Fibroblast of mammary gland (primary cell): ENCODE measurements around the gene NR6A1.

Source experiments
- DNase-seq: peaks from one replicate; pipeline ENCODE4 v3.0.0-alpha.2; 2010; ENCODE audit warnings: low read depth
- H3K4me3 ChIP-seq: 2 replicates; pipeline ENCODE4 v1.5.1; 2011; ENCODE audit warnings: low read depth, mild to moderate bottlenecking, low read length, moderate library complexity; ENCODE audit not compliant: control insufficient read depth
- TF ChIP-seq, protein P1 (sequence below): conservative IDR thresholded peaks from 2 replicates; pipeline ENCODE4 v1.5.1; 2011; ENCODE audit warnings: low read depth, low read length, inconsistent platforms; ENCODE audit not compliant: control insufficient read depth, insufficient read depth

The NR6A1 gene

DNA sequence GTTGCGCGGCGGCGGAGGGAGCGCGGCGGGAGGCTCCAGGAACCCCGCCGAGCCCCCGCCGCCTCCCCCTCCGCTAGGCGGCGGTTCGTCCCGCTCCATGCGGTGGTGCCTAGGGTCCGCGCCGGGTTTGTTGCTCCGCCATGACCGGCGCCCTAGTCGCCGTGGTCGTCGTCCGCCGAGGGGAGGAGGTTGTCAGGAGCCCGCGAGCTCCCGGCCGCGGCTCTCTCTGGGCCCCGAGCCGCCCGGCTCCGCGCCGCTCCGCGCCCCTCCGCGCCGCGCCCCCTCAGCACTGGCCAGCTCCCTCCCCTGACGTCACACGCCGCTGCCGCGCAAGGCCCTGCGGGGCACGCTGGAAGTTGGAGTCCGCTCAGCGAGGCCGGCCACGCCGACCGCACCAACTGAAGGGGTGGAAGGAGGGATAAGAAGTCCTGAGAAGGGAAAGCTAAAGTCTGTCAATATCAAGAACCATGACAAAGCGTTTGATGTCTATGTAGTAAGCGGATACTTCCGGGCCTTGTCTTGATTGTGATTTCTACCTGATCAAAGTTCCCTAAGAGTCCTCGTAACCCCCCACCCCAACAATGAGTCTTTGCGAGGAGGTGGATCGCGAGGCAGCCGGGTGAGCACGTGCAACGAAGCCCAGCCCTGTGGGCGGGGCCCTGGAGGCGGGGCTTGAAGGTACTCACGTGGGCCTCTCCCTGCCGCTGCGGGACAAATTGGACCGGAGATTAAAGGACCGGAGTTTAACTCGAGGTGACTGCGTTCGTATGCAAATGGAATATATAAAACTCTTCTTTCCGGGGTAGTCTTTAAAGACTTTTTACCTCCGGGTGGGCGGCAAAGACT lies at the start of gene NR6A1:
NR6A1 (minus strand) TSS at position 291 of the 846 bp plus-strand sequence.
- peak within 1 kb of the TSS; percentile 63 for H3K4me3 ChIP-seq
- DNase-seq: peak; percentile 92
- TF ChIP-seq, protein P1, sequence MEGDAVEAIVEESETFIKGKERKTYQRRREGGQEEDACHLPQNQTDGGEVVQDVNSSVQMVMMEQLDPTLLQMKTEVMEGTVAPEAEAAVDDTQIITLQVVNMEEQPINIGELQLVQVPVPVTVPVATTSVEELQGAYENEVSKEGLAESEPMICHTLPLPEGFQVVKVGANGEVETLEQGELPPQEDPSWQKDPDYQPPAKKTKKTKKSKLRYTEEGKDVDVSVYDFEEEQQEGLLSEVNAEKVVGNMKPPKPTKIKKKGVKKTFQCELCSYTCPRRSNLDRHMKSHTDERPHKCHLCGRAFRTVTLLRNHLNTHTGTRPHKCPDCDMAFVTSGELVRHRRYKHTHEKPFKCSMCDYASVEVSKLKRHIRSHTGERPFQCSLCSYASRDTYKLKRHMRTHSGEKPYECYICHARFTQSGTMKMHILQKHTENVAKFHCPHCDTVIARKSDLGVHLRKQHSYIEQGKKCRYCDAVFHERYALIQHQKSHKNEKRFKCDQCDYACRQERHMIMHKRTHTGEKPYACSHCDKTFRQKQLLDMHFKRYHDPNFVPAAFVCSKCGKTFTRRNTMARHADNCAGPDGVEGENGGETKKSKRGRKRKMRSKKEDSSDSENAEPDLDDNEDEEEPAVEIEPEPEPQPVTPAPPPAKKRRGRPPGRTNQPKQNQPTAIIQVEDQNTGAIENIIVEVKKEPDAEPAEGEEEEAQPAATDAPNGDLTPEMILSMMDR: no peak

DNA sequence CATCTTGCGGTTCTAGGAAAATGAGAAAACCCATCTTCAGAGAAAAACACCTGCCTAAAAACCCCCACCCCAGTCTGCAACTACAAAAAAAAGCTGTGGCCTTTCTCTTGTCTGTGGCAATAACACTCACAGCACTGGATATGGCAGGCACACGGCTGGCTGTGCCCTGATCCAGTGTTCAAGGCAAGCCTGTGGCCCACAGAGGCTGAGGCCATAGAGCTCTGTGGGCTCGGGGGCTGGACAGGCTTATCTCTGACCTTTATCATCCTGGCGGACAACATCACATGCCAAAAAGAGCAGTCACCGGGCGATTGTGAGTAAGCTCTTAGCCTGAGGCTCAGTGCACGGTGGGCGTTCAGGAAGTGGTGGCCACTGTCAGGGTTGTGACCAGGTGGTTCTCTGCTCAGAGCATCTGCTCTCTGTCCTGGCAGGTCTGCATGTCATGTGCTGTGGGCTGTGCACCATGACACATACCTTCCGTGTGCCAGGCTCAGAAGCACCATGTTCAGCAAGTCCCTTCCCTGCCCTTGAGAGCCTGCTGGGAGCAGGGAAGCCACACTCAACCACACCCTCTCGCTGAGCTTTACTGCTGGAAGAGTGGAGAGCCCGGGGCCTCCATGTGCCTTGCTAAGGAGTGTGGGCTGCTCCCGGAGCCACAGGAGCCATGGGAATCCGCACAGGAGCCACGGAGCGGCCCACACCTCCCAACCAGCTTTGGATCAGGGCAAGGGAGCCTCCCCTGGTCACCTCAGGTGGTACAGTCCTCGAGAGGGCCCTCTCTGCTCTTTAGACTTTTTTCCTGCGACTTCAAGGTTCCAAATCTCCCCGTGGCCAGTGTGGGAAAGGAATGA lies 47.5 kb upstream of the NR6A1 start:
- peak; percentile 35 for DNase-seq
- no peak overlapping the region for H3K4me3 ChIP-seq
- TF ChIP-seq, protein P1: no peak

DNA sequence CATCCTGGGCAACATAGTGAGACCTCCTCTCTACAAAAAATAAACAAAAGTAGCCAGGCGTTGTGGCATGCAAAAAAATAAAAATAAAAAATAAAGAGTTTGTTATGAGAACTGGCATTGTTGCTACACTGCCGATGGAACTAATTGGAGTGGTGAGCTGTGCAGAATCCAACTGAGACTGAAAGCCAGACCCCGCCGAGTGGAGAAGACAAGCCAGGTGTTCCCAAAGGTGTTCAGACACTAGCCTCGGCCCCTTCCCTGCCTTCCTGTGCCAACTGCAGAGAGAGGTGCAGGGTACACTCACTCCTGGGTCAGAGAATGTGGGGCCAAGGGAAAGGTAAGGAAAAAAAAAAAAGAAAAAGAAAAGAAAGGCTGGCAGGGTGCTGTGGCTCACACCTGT lies 44.5 kb upstream of the NR6A1 start:
- DNase-seq: no peak
- TF ChIP-seq, protein P1: no peak
- H3K4me3 ChIP-seq: no peak overlapping the region

DNA sequence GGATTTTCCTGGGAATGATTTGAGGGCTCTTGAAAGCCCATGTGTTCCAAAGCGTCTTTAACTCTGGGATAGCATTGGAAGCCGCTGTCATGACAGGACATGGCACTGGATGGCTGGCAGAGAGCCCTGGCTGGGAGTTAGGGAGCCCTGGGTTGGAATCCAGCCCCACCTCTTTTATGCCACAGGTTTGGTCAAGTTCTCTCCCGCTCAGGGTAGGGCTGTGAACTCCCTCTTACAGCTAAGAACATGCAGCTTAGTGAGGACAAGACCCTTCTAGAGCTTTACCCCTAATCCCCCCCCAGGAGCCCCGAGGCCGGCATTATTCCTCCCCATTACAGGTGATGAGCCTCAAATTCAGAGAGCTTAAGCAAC lies 43.0 kb upstream of the NR6A1 start:
- TF ChIP-seq, protein P1: no peak
- no peak overlapping the region for H3K4me3 ChIP-seq
- DNase-seq: no peak

DNA sequence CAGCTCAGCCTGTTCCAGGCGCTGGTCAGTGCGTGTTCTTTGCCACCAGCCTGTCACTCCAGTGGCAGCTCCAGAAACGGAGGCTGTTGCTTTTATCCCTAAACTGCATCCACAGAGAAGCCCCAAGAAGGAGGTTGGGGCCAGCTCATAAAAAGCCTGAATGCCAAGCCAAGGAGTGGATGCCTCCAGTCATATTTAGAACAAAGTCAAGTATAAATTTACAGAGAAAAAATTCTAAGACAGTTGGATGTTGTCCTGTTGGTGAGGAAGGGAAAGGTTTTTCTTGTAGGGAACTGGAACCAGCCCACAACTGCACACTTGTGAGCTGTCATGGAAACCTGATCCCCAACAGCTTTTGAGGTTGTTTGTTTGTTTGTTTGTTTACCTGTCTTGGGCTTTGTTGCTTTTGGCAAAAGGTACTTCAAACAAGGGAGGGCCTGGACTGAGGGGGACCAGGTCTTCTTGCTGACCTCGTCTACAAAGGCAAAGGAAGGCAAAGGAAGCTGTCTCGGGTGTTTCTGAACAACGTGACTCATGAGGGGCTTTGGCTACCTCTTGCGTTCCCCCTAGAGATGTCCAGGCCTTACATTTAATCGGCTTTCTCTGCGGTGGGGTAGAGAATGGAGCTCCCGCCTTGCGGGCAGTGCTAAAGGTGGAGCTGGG lies 42.5 kb upstream of the NR6A1 start:
- no peak for DNase-seq
- H3K4me3 ChIP-seq: no peak overlapping the region
- TF ChIP-seq, protein P1: no peak

DNA sequence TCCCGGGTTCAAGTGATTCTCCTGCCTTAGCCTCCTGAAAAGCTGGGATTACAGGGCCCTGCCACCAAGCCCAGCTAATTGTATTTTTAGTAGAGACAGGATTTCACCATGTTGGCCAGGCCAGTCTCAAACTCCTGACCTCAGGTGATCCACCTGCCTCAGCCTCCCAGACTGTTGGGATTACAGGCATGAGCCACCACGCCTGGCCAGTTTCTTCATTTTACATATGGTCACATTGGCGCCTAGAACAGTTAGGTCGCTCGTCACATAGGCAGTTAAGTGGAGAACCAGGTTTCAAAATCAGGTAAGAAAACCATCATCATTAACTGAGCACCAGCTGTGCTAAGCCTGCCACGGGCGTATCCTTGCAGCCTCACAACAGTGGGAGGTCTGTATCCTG lies 41.9 kb upstream of the NR6A1 start:
- H3K4me3 ChIP-seq: no peak overlapping the region
- TF ChIP-seq, protein P1: no peak
- DNase-seq: no peak
